ENCODE data around the gene FTMT. TPM values are rescaled to one million over a fixed set of nuclear protein-coding genes. Genes with fewer than 3 reads are reported as not detected.

FTMT gene
- total RNA-seq, 1 donor from 2014 or later, result not detected

Other genes starting within 250 kb of the FTMT start
- gene SRFBP1, start 110.1 kb downstream of the FTMT start, total RNA-seq, result 26.6 TPM
- 46.0 TPM for gene LOX, start 226.4 kb downstream of the FTMT start, total RNA-seq